ENCODE data around the gene MEF2A.
"Not testable (repeated sequence)": the region's sequence is repeated elsewhere in the genome, so short reads cannot be mapped to it uniquely, and the experiment has no call there.

The MEF2A gene

DNA sequence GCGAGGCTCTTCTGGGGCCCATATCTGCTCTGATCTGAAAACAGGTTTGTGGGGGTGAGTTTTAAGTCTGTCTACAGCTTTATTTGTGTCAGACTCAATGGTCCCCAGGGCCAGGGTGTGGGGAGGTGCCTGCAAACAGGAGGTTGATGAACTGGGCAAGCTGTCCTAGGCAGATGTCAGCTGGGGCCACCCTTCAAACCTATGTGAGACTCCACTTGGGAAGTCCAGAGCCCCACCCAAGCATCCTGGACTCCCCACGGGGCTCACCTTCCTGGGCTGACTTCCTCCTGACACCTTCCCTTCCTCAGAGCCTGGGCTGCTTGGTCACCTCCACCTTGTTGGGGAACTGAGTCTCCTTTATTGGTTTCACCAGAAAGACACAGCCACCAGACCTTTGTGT lies 176.1 kb downstream of the MEF2A start:
- Histone ChIP-seq H3K4me3 (no peak overlapping the region), H3K27ac (no peak overlapping the region)
- DNase-seq (ENCODE audit: low spot score): no peak
- TF ChIP-seq, protein P1, sequence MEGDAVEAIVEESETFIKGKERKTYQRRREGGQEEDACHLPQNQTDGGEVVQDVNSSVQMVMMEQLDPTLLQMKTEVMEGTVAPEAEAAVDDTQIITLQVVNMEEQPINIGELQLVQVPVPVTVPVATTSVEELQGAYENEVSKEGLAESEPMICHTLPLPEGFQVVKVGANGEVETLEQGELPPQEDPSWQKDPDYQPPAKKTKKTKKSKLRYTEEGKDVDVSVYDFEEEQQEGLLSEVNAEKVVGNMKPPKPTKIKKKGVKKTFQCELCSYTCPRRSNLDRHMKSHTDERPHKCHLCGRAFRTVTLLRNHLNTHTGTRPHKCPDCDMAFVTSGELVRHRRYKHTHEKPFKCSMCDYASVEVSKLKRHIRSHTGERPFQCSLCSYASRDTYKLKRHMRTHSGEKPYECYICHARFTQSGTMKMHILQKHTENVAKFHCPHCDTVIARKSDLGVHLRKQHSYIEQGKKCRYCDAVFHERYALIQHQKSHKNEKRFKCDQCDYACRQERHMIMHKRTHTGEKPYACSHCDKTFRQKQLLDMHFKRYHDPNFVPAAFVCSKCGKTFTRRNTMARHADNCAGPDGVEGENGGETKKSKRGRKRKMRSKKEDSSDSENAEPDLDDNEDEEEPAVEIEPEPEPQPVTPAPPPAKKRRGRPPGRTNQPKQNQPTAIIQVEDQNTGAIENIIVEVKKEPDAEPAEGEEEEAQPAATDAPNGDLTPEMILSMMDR (IDR thresholded peaks at IDR 0.05): no peak

DNA sequence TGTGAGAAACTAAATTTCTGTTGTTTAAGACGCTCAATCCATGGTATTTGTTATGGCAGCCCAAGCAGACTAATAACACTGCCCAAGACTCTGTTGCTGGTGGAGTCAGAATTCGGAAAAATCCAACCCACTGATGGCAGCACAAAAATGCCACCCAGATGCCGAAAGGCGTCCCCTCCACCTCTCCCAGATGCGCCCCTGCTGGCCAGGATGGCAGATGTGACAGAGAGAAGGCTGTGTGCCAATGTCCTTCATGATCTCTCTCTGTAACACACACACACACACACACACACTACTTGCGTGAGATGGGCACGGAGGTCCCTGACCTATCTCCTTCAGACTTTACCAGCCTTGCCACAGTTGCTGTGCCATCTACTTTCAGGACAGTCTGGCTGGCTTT lies 178.4 kb downstream of the MEF2A start:
- TF ChIP-seq, protein P1 (IDR thresholded peaks at IDR 0.05): no peak
- H3K27ac ChIP-seq: no peak overlapping the region
- no peak for DNase-seq (ENCODE audit: low spot score)
- no peak overlapping the region for H3K4me3 ChIP-seq

DNA sequence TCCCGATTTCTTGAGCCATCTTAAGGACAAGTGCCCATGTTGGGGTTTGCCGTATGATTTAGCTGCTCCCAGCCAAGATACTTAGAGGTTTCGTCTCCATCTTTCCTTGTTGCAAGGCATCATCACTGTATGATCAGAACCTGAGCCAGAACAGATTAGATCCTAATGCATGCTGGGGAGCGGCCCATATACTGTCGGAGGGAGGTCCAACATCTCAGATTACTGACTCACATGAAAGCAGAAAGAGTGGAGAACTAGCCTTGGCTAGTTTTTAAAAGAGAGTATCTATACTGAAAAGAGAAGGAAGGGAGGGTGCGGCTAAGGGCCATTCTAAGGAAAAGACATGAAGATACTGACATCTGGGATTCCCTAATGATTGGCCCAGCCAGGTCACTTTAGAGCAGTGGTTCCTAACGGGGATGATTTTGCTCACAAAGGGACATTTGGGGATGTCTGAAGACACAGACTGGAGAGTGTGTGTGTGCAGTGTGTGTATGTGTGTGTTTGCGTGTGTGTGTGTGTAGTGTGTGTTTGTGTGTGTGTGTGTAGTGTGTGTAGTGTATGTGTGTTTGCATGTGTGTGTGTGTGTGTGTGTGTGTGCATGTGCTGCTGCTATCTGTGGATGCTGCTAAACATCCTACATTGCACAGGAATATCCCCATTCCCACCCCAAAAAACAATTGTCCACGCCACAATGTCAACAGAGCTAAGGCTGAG lies 179.7 kb downstream of the MEF2A start:
- Histone ChIP-seq H3K4me3 (no peak overlapping the region), H3K27ac (no peak overlapping the region)
- no peak for DNase-seq (ENCODE audit: low spot score)
- TF ChIP-seq, protein P1 (IDR thresholded peaks at IDR 0.05): no peak

DNA sequence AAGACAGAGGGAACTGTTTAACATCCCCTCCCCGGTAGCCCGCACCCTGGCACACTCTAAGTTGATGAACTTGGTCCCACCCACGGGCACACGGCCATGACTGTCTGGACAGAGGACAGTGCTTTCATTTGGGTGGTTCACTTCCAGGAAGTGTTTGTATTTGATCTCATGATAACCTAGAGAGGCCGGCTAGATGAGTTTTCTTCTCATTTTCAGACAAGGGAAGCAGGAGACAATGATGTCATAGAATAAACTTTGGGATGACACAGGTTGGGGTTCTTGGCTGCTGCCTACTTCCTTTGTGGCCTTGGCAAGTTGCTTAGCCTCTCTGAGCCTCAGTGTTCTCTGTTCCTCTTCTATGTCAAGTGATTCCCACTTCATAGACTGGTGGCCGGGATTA lies 183.6 kb downstream of the MEF2A start:
- no peak for DNase-seq (ENCODE audit: low spot score)
- Histone ChIP-seq H3K27ac (no peak overlapping the region), H3K4me3 (no peak overlapping the region)
- TF ChIP-seq, protein P1 (IDR thresholded peaks at IDR 0.05): no peak

DNA sequence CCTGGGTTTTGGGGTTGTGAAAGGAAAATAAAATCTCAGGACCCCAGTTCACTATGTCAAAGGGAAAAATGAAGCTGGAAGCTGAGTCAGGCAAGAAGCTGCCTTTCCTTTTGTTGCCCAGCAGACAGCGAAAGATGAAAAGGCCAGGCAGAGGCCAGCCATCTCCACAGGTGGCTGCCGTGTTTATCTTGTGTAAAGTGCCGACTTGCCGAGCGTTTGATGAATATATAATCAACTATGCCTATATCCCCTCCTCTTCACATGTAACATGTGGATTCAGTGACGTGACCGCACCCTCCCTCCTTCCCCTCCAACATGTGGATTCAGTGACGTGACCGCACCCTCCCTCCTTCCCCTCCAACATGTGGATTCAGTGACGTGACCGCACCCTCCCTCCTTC lies 184.5 kb downstream of the MEF2A start:
- H3K4me3 ChIP-seq, H3K27ac ChIP-seq: not testable (repeated sequence)

DNA sequence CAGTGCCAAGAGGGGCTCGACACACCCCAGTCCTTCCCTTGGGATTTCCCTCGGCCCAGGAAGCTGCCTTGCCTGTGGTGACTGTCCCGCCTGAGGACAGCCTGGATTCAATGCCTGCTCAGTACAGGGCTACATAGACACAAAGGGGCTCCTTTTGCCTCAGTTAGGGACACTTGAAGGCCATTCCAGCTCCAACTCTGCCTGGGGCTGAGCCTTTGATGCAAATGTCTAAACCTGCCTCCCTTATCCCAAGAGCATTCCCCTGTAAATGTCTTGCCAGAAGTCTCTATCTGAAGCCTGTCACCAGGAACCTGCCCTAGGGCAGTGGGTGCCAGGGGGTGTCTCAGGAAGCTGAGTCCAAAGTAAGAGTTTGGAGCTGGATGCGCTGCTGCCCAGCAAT lies 186.8 kb downstream of the MEF2A start:
- Histone ChIP-seq H3K4me3 (no peak overlapping the region), H3K27ac (no peak overlapping the region)
- TF ChIP-seq, protein P1 (IDR thresholded peaks at IDR 0.05): no peak
- DNase-seq (ENCODE audit: low spot score): no peak

More for the DNA sequence above, 184.5 kb downstream of the MEF2A start:
- not testable (repeated sequence) for DNase-seq (ENCODE audit: low spot score)

DNA sequence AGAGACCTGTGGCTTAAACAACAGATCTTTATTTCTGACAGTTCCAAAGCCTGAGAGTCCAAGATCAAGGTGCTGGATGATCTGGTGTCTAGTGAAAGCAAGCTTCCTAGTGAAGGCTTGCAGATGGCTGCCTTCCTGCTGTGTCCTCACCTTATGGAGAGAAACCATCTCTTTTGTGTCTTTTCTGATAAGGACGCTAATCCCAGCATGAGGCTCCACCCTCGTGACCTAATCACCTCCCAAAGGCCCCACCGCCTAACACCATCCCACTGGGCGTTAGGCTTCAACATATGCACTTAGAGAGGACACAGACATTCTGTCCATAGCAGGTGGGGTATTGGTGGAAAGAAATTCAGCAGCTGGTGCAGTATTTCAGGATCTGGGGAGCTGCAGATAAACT lies 187.3 kb downstream of the MEF2A start:
- TF ChIP-seq, protein P1 (IDR thresholded peaks at IDR 0.05): no peak
- no peak for DNase-seq (ENCODE audit: low spot score)
- Histone ChIP-seq H3K27ac (no peak overlapping the region), H3K4me3 (no peak overlapping the region)
